Karpas-422 (cell line): Measurements from ENCODE around the gene LRRC23. TPM values are rescaled to one million over a fixed set of nuclear protein-coding genes. Genes with fewer than 3 reads are reported as not detected.

ENCODE experiments used
- DNase-seq: peaks from one replicate; pipeline ENCODE4 v3.0.0-alpha.2; 2015
- H2AFZ ChIP-seq: fragments of 200-600 bp; sonication (generic); 2 replicates; pipeline ENCODE4 v1.6.1; 2014; ENCODE audit warnings: antibody characterized with exemption, low read length, mixed read lengths
- H3K27ac ChIP-seq: fragments of 200-600 bp; sonication (generic); 2 replicates; pipeline ENCODE4 v1.5.1; 2014; ENCODE audit warnings: mild to moderate bottlenecking, low read length, moderate library complexity
- H3K27me3 ChIP-seq: fragments of 200-600 bp; sonication (generic); 2 replicates; pipeline ENCODE4 v1.6.1; 2014; ENCODE audit warnings: low read length, mixed read lengths
- H3K36me3 ChIP-seq: fragments of 200-600 bp; sonication (generic); 2 replicates; pipeline ENCODE4 v1.6.1; 2014; ENCODE audit warnings: low read length, mixed read lengths; ENCODE audit not compliant: insufficient read depth
- H3K4me1 ChIP-seq: fragments of 200-600 bp; sonication (generic); 2 replicates; pipeline ENCODE4 v1.6.1; 2014; ENCODE audit warnings: mild to moderate bottlenecking, low read length, mixed read lengths
- H3K4me2 ChIP-seq: fragments of 200-600 bp; sonication (generic); 2 replicates; pipeline ENCODE4 v1.6.1; 2014; ENCODE audit warnings: low read length, low read depth, mild to moderate bottlenecking; ENCODE audit not compliant: poor library complexity, severe bottlenecking
- H3K4me3 ChIP-seq: fragments of 200-600 bp; sonication (generic); 2 replicates; pipeline ENCODE4 v1.5.1; 2014; ENCODE audit warnings: mild to moderate bottlenecking, antibody characterized with exemption, low read length, mixed read lengths
- H3K79me2 ChIP-seq: fragments of 200-600 bp; sonication (generic); 2 replicates; pipeline ENCODE4 v1.6.1; 2014; ENCODE audit warnings: mild to moderate bottlenecking, low read length, mixed read lengths
- H3K9ac ChIP-seq: fragments of 200-600 bp; sonication (generic); 2 replicates; pipeline ENCODE4 v1.6.0; 2014; ENCODE audit warnings: low read length
- H3K9me2 ChIP-seq: fragments of 200-600 bp; sonication (generic), shearing (Covaris generic); replicated peaks from 2 replicates; pipeline ENCODE4 v1.6.0; 2014; ENCODE audit warnings: mild to moderate bottlenecking, low read length, moderate library complexity; ENCODE audit not compliant: insufficient read depth
- H3K9me3 ChIP-seq: fragments of 300-700, 200-600 bp; sonication (generic); 2 replicates; pipeline ENCODE4 v1.6.1; 2014; ENCODE audit warnings: low read length, mixed read lengths
- H4K20me1 ChIP-seq: fragments of 200-600 bp; sonication (generic); 2 replicates; pipeline ENCODE4 v1.6.1; 2014; ENCODE audit warnings: mild to moderate bottlenecking, antibody characterized with exemption, low read length, low read depth; ENCODE audit not compliant: insufficient read depth
- total RNA-seq: library from RNA; depleted of rRNA; stranded (reverse); fragments of >200 nt; shearing (Covaris generic); gene quantifications from 2 replicates; pipeline ENCODE4 v1.2.3, GENCODE V29; 2014; ENCODE audit warnings: low replicate concordance

LRRC23 gene
- total RNA-seq, 1 experiment from 2014 or later = 9.7 TPM

DNA sequence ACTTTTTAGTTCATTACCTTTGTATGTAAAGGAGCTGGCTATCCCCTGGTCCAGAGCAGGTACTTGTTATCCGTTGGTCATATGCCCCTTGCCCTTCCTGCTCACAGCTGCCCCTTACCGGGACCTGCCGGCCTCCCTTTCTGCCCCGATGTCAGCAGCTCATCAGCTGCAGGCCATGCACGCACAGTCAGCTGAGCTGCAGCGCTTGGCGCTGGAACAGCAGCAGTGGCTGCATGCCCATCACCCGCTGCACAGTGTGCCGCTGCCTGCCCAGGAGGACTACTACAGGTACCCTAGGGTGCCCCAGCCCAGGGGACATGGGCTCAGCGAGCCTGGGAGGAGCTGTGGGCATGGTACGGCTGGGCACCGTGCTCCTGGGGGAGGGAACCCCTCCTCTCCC is 36.6 kb downstream of the LRRC23 start:
- H3K4me1 ChIP-seq = peaks cover 48% of the 10 kb centered on the region

DNA sequence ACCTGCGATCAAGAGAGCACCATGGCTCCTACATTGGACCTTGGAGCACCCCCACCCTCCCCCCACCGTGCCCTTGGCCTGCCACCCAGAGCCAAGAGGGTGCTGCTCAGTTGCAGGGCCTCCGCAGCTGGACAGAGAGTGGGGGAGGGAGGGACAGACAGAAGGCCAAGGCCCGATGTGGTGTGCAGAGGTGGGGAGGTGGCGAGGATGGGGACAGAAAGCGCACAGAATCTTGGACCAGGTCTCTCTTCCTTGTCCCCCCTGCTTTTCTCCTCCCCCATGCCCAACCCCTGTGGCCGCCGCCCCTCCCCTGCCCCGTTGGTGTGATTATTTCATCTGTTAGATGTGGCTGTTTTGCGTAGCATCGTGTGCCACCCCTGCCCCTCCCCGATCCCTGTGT is 37.2 kb downstream of the LRRC23 start:
- H3K9me2 ChIP-seq = no peaks in the 10 kb centered on the region
- H3K9me3 ChIP-seq = no peaks in the 10 kb centered on the region
- H3K27ac ChIP-seq = no peak overlapping the region
- no peaks in the 10 kb centered on the region for H4K20me1 ChIP-seq
- DNase-seq = no peak
- H3K79me2 ChIP-seq = no peaks in the 10 kb centered on the region
- peaks cover 48% of the 10 kb centered on the region for H3K4me1 ChIP-seq
- H3K27me3 ChIP-seq = no peaks in the 10 kb centered on the region
- no peak overlapping the region for H2AFZ ChIP-seq
- no peaks in the 10 kb centered on the region for H3K36me3 ChIP-seq
- no peak overlapping the region for H3K9ac ChIP-seq
- no peak overlapping the region for H3K4me2 ChIP-seq
- no peak overlapping the region for H3K4me3 ChIP-seq

More for the DNA sequence above, 36.6 kb downstream of the LRRC23 start:
- Histone ChIP-seq H3K9ac (no peak overlapping the region), H3K4me3 (no peak overlapping the region), H3K27me3 (no peaks in the 10 kb centered on the region), H2AFZ (no peak overlapping the region), H3K9me2 (no peaks in the 10 kb centered on the region), H3K9me3 (no peaks in the 10 kb centered on the region), H3K79me2 (no peaks in the 10 kb centered on the region), H4K20me1 (no peaks in the 10 kb centered on the region), H3K4me2 (no peak overlapping the region), H3K27ac (no peak overlapping the region), H3K36me3 (no peaks in the 10 kb centered on the region)
- no peak for DNase-seq

DNA sequence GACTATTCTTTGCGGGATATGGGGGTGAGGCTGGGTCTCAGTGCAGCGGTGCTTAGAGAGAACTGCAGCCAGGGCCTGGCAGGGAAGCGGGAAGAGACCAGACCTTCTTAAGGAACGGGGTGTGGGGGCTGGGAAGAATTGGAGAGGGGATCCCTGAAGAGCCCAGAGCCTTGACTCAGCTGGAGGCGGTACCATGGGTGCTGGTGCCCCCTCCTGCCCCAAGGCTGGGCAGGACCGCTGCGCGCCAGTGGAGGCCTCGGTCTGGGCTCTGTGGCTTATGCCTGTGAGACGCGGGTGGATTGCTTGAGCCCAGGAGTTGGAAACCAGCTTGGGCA is 37.7 kb downstream of the LRRC23 start:
- H3K9me3 ChIP-seq = no peaks in the 10 kb centered on the region
- no peak for DNase-seq
- no peak overlapping the region for H3K4me3 ChIP-seq
- H3K27me3 ChIP-seq = no peaks in the 10 kb centered on the region
- no peaks in the 10 kb centered on the region for H3K9me2 ChIP-seq
- no peaks in the 10 kb centered on the region for H3K79me2 ChIP-seq
- H4K20me1 ChIP-seq = no peaks in the 10 kb centered on the region
- no peak overlapping the region for H3K27ac ChIP-seq
- no peak overlapping the region for H3K4me2 ChIP-seq
- peaks cover 48% of the 10 kb centered on the region for H3K4me1 ChIP-seq
- no peak overlapping the region for H2AFZ ChIP-seq
- H3K9ac ChIP-seq = no peak overlapping the region
- H3K36me3 ChIP-seq = no peaks in the 10 kb centered on the region

DNA sequence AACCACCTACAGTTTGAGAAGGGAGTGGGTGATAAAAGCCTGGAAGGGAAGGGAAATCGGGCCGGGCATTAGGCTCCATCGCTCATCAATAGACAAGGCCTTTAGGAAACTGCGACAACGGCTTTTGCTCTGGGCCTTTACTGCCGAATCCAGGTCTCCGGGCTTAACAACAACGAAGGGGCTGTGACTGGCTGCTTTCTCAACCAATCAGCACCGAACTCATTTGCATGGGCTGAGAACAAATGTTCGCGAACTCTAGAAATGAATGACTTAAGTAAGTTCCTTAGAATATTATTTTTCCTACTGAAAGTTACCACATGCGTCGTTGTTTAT is 38.7 kb downstream of the LRRC23 start:
- no peaks in the 10 kb centered on the region for H3K27me3 ChIP-seq
- no peaks in the 10 kb centered on the region for H3K36me3 ChIP-seq
- peak; percentile 96 for DNase-seq
- peak overlapping the region; percentile 92 for H3K4me3 ChIP-seq
- peaks cover 43% of the 10 kb centered on the region for H3K4me1 ChIP-seq
- no peak overlapping the region; the same call in 1 of the 2 replicates for H2AFZ ChIP-seq
- H3K9ac ChIP-seq = peak overlapping the region; percentile 92
- no peaks in the 10 kb centered on the region for H3K9me2 ChIP-seq
- H3K27ac ChIP-seq = peak overlapping the region; percentile 93
- no peaks in the 10 kb centered on the region for H3K9me3 ChIP-seq
- no peaks in the 10 kb centered on the region for H4K20me1 ChIP-seq
- H3K79me2 ChIP-seq = no peaks in the 10 kb centered on the region
- peak overlapping the region; percentile 90 for H3K4me2 ChIP-seq

DNA sequence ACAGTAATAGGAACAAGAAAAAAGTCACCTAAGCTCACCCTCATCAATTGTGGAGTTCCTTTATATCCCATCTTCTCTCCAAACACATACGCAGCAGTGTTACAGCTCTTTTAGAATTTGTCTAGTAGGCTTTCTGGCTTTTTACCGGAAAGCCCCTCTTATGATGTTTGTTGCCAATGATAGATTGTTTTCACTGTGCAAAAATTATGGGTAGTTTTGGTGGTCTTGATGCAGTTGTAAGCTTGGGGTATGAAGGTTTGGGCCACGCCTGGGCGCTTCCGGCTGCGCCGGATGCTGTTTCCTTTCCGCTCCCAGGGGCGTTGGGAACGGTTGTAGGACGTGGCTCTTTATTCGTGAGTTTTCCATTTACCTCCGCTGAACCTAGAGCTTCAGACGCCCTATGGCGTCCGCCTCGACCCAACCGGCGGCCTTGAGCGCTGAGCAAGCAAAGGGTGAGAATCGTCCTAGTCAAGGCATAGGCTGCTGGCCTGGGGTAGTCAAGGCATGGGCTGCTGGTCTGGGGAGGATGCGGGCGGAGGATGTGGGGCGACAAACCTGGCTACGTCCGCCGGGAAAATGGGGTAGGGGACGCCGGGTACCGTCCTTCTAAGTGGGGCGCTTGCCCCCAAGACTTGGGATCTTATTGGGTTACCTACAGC is 39.2 kb downstream of the LRRC23 start, which contains the start of the genes C12orf57 and RNU7-1:
Gene C12orf57, plus strand, starts transcription at position 301 of the 659 bp plus-strand sequence. Its CDS starts 100 bp downstream, at position 401.
Gene RNU7-1, plus strand, starts transcription at position 95 of the 659 bp plus-strand sequence.
- Histone ChIP-seq H3K27me3 (no peaks in the 10 kb centered on the region), H3K4me3 (peak within 1 kb of the TSS; percentile 92), H2AFZ (no peak within 1 kb of the TSS; the same call in 1 of the 2 replicates), H4K20me1 (no peaks in the 10 kb centered on the region), H3K4me1 (peaks cover 42% of the 10 kb centered on the region), H3K4me2 (peak within 1 kb of the TSS; percentile 90), H3K27ac (peak within 1 kb of the TSS; percentile 93), H3K9me2 (no peaks in the 10 kb centered on the region), H3K9me3 (no peaks in the 10 kb centered on the region), H3K36me3 (no peaks in the 10 kb centered on the region), H3K79me2 (no peaks in the 10 kb centered on the region), H3K9ac (peak within 1 kb of the TSS; percentile 92)
- DNase-seq = peak; percentile 90

DNA sequence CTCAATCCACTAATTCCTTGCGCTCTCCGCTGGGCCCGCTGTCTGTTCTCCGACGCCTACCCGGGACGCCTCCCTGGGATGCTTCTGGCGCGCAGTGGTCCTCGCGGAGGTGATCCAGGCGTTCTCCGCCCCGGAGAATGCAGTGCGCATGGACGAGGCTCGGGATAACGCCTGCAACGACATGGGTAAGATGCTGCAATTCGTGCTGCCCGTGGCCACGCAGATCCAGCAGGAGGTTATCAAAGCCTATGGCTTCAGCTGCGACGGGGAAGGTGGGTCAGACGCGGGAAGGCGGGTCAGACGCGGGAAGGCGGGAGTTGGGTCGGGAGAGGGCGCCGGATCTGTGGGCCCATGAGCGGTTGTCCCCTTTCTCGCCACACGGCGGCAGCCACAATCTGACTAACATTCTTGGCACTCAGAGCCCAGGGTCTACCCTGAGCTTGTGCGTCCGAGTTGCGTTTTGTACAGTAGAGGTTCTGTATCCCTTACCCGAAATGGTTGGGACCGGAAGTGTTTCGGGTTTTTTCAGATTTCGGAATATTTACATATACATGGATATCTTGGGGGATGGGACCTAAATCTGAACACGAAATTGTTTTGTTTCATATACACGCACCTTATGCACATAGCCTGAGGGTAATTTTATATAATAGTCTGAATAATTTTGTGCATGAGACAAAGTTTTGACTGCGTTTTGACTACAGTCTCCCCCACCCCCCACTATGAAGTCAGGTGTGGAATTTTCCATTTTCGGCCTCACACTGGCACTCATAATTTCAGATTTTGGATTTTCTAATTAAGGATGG is 40.0 kb downstream of the LRRC23 start:
- Histone ChIP-seq H3K9me2 (no peaks in the 10 kb centered on the region), H3K36me3 (no peaks in the 10 kb centered on the region), H3K9me3 (no peaks in the 10 kb centered on the region), H3K27ac (peak overlapping the region; percentile 93), H2AFZ (no peak overlapping the region), H3K9ac (peak overlapping the region; percentile 92), H3K79me2 (no peaks in the 10 kb centered on the region), H3K4me1 (peaks cover 50% of the 10 kb centered on the region), H3K4me3 (peak overlapping the region; percentile 92), H3K27me3 (no peaks in the 10 kb centered on the region), H4K20me1 (no peaks in the 10 kb centered on the region), H3K4me2 (peak overlapping the region; percentile 90)
- DNase-seq = peak; percentile 97

DNA sequence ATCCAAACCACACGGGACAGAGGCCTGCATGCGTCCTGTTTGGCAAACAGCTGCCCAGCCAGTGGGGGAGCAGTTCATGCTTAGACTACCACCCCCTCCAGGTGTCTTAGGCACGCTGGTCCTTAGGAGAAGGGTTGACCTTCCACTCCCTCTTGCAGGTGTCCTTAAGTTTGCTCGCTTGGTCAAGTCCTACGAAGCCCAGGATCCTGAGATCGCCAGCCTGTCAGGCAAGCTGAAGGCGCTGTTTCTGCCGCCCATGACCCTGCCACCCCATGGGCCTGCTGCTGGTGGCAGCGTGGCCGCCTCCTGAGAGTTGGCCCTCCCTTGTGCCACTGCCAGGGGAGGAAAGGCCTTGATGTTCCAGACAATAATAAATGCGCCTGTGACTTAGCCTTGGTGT is 41.0 kb downstream of the LRRC23 start:
- peak overlapping the region; percentile 93 for H3K27ac ChIP-seq
- H3K4me3 ChIP-seq = peak overlapping the region; percentile 92
- H4K20me1 ChIP-seq = no peaks in the 10 kb centered on the region
- DNase-seq = no peak
- H3K9me3 ChIP-seq = no peaks in the 10 kb centered on the region
- H3K27me3 ChIP-seq = no peaks in the 10 kb centered on the region
- no peak overlapping the region for H2AFZ ChIP-seq
- peaks cover 58% of the 10 kb centered on the region for H3K4me1 ChIP-seq
- peak overlapping the region; percentile 90 for H3K4me2 ChIP-seq
- no peaks in the 10 kb centered on the region for H3K36me3 ChIP-seq
- no peaks in the 10 kb centered on the region for H3K79me2 ChIP-seq
- peak overlapping the region; percentile 92 for H3K9ac ChIP-seq
- H3K9me2 ChIP-seq = no peaks in the 10 kb centered on the region
